Omental fat pad (tissue), 4 donors: Measurements from ENCODE around the gene ACTL6A. TPM values are rescaled to one million over a fixed set of nuclear protein-coding genes. Genes with fewer than 3 reads are reported as not detected.
A peak's percentile ranks its signal among the peaks of the same experiment; 100 is the strongest.
"Not testable (repeated sequence)": the region's sequence is repeated elsewhere in the genome, so short reads cannot be mapped to it uniquely, and the experiment has no call there.

Experiments used
- ATAC-seq: fragments of 150-250 bp; one replicate; pipeline ENCODE4 v1.9.1; 2016; ENCODE audit warnings: mild to moderate bottlenecking, moderate library complexity; ENCODE audit not compliant: low FRiP score
- DNase-seq: peaks from one replicate; pipeline ENCODE4 v3.0.0-alpha.2; 2019; ENCODE audit warnings: low spot score
- CTCF ChIP-seq, 3 donors: fragments of 450-650 bp; IDR thresholded peaks; one replicate each; pipeline ENCODE4 v1.5.1; 2016 to 2017; ENCODE audit warnings: antibody characterized with exemption in 3 of 3, mild to moderate bottlenecking in 3 of 3, moderate library complexity in 2 of 3
- total RNA-seq, 4 donors: library from RNA; depleted of rRNA; stranded (reverse); fragments of >200 nt; gene quantifications; one replicate each; pipeline ENCODE4 v1.1.0, GENCODE V29; 2016

The ACTL6A gene
- 10 to 100 TPM; 25.6 to 50.4 (median 33.4) TPM for total RNA-seq

- DNase-seq (peak; percentile 95), ATAC-seq (peak; percentile 98)
- TF ChIP-seq CTCF (IDR thresholded peaks at IDR 0.05): no peak
These were observed at the start of gene ACTL6A for GRCh38 chr3:179562591-179563270. Gene ACTL6A (plus strand): TSS chr3:179562926. CDS start chr3:179563093, 167 bp downstream.

- ATAC-seq: no peak
- no peak for TF ChIP-seq CTCF (IDR thresholded peaks at IDR 0.05)
- no peak for DNase-seq
These were observed 48.9 kb upstream of the ACTL6A start for GRCh38 chr3:179513862-179514261.

DNA sequence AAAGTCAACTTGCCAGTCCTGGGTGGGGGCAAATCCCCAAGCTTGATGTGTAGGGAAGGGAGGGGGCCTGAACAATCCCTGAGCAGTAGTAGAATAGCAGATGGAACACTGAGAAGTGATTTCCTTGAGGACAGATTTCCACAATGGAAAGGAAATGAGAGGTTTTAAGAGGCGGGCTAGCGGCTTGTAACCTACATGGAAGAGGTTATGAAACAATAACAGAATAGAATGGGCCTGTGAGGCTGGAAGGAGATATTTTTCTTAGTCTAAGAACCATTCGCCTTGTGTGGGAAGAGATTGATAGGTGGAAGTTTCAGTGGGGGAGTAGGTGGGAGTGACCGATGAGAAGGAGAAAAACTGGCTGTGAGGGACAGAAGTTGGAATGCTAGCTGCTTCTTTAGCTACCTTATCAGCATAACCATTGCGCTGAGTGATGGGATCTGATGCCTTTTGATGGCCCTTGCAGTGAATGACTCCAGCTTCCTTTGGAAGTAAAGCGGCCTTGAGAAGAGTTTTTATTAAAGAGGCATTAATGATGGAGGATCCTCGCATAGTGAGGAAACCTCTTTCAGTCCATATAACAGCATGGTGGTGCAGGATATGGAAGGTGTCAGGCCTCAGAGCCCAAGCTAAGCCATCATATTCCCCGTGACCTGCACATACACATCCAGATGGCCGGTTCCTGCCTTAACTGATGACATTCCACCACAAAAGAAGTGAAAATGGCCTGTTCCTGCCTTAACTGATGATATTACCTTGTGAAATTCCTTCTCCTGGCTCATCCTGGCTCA is 46.1 kb upstream of the ACTL6A start:
- not testable (repeated sequence) for DNase-seq, ATAC-seq

GRCh38 chr3:179526482-179526881 is 36.2 kb upstream of the ACTL6A start:
- peak; percentile 71 for ATAC-seq
- no peak for TF ChIP-seq CTCF (IDR thresholded peaks at IDR 0.05)
- DNase-seq: no peak

DNA sequence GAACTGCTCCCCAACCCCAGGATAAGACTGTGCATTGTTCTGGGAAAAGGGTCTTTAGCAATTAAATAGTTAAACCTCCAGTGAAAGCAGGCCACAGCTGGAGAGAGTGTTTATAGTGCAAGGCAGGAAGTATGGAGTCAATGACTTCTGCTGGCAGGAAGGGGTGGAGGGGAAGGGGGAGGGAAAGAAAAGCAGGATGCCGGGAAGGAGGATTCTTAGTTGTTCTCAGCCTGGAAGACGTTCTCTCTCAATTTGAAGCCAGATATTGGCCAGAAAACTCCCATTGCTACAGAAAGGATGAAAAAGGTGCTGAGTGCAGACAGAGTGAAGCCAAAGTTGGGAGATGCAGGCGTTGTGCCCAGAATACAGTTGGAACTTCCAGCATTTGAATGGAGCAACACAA is 35.7 kb upstream of the ACTL6A start:
- DNase-seq (no peak), ATAC-seq (peak; percentile 89)
- no peak for TF ChIP-seq CTCF (IDR thresholded peaks at IDR 0.05)

DNA sequence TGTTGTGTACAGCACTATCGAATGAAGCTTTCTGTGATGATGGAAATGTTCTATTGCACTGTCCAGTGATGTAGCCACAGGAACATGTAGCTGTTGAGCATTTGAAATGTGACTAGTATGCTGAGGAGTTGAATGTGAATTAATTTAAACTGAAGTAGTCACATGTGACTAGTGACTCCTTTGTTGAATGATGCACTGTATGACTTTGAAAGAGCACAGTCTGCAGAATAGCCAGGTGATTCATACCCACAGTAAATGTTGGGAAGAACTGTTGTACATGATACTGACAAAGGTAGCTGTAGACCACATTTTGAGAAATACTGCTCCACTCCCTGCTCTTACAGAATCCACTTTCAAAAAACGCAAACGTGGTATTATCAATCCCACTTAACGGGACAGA is 34.0 kb upstream of the ACTL6A start:
- ATAC-seq: no peak
- no peak for TF ChIP-seq CTCF (IDR thresholded peaks at IDR 0.05)
- no peak for DNase-seq

GRCh38 chr3:179531576-179531975 is 31.1 kb upstream of the ACTL6A start:
- no peak for TF ChIP-seq CTCF (IDR thresholded peaks at IDR 0.05)
- no peak for DNase-seq
- ATAC-seq: no peak
